Suprapubic skin (tissue), 4 donors: ENCODE data around the gene LAMA4. TPM values are rescaled to one million over a fixed set of nuclear protein-coding genes. Genes with fewer than 3 reads are reported as not detected.
A peak's percentile ranks its signal among the peaks of the same experiment; 100 is the strongest.
"Not testable (repeated sequence)": the region's sequence is repeated elsewhere in the genome, so short reads cannot be mapped to it uniquely, and the experiment has no call there.

Experiments used
- DNase-seq, 2 donors: peaks; one replicate each; pipeline ENCODE4 v3.0.0-alpha.2; 2019; ENCODE audit warnings: low spot score in 2 of 2
- H3K27ac ChIP-seq: fragments of 200-600 bp; sonication (generic); one replicate; pipeline ENCODE4 v1.5.1; 2019
- H3K27me3 ChIP-seq: fragments of 200-600 bp; sonication (generic); one replicate; pipeline ENCODE4 v1.5.1; 2019
- H3K36me3 ChIP-seq: fragments of 200-600 bp; sonication (generic); one replicate; pipeline ENCODE4 v1.5.1; 2019
- H3K4me1 ChIP-seq: fragments of 200-600 bp; sonication (generic); one replicate; pipeline ENCODE4 v1.5.1; 2019
- H3K4me3 ChIP-seq: fragments of 200-600 bp; sonication (generic); one replicate; pipeline ENCODE4 v1.5.1; 2019; ENCODE audit warnings: mild to moderate bottlenecking
- H3K9me3 ChIP-seq: fragments of 200-600 bp; sonication (generic); one replicate; pipeline ENCODE4 v1.5.1; 2019
- EP300 ChIP-seq: sonication (generic); formaldehyde crosslinking; IDR thresholded peaks from one replicate; pipeline ENCODE4 v1.6.1; 2017; ENCODE audit warnings: antibody characterized with exemption
- POLR2A ChIP-seq, 2 donors: fragments of 450-650 bp; IDR thresholded peaks; one replicate each; pipeline ENCODE4 v1.6.1; 2017; ENCODE audit warnings: antibody characterized with exemption in 2 of 2, mild to moderate bottlenecking in 2 of 2, moderate library complexity in 2 of 2
- POLR2AphosphoS5 ChIP-seq, 3 donors: sonication (generic); formaldehyde crosslinking; IDR thresholded peaks; one replicate each; pipeline ENCODE4 v1.6.1; 2017; ENCODE audit warnings: antibody characterized with exemption in 3 of 3
- WGBS: methylation state at CpG from one replicate; pipeline ENCODE4 v1.1.5; 2018; 5-methylcytosine and 5-hydroxymethylcytosine counted together
- total RNA-seq, 4 donors: library from RNA; depleted of rRNA; stranded (reverse); fragments of >200 nt; gene quantifications; one replicate each; pipeline ENCODE4 v1.1.0, GENCODE V29; 2016
- TF ChIP-seq, protein P1 (sequence below), 2 donors: fragments of 200-600 bp in 1 of 2; fragments of 450-650 bp in 1 of 2; sonication (generic) in 1 of 2; IDR thresholded peaks; one replicate each; pipeline ENCODE4 v1.5.1; 2016 to 2019; ENCODE audit warnings: antibody characterized with exemption in 2 of 2, mild to moderate bottlenecking in 1 of 2, moderate library complexity in 1 of 2

Gene LAMA4
- total RNA-seq, 4 donors from 2014 or later = 10.4 to 44.0 (median 23.6) TPM

DNA sequence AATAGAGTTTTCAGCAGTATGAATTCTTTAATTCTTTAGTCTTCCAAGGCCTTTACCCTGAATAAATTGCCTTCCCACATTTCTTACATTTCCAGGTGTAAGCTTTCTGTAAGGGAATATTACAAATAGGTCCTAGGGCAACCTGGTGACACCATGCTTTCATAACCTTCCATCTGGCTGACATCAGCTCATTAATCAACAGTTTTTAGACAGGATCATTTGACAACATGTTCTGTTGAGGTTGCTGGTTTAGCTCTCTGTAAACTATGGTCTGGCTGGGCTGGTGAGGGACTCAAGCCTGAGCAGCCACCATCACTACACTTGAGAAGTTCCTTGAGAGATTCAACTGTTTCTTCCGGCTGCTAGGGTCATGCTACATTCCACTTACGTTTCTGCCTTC is 147.8 kb downstream of the LAMA4 start:
- no peaks in the 10 kb centered on the region for H3K4me1 ChIP-seq
- H3K36me3 ChIP-seq = peaks cover 16% of the 10 kb centered on the region
- 74% methylated on average over 2 of the region's 2 CpGs for WGBS
- H3K27me3 ChIP-seq = no peaks in the 10 kb centered on the region
- no peak for DNase-seq
- no peak overlapping the region for H3K27ac ChIP-seq
- no peaks in the 10 kb centered on the region for H3K9me3 ChIP-seq
- no peak overlapping the region for H3K4me3 ChIP-seq
- TF ChIP-seq, protein P1, sequence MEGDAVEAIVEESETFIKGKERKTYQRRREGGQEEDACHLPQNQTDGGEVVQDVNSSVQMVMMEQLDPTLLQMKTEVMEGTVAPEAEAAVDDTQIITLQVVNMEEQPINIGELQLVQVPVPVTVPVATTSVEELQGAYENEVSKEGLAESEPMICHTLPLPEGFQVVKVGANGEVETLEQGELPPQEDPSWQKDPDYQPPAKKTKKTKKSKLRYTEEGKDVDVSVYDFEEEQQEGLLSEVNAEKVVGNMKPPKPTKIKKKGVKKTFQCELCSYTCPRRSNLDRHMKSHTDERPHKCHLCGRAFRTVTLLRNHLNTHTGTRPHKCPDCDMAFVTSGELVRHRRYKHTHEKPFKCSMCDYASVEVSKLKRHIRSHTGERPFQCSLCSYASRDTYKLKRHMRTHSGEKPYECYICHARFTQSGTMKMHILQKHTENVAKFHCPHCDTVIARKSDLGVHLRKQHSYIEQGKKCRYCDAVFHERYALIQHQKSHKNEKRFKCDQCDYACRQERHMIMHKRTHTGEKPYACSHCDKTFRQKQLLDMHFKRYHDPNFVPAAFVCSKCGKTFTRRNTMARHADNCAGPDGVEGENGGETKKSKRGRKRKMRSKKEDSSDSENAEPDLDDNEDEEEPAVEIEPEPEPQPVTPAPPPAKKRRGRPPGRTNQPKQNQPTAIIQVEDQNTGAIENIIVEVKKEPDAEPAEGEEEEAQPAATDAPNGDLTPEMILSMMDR (IDR thresholded peaks at IDR 0.05) = no peak
- no peak for TF ChIP-seq POLR2A (IDR thresholded peaks at IDR 0.05)
- no peak for TF ChIP-seq POLR2AphosphoS5 (IDR thresholded peaks at IDR 0.05)
- TF ChIP-seq EP300 = no peak

DNA sequence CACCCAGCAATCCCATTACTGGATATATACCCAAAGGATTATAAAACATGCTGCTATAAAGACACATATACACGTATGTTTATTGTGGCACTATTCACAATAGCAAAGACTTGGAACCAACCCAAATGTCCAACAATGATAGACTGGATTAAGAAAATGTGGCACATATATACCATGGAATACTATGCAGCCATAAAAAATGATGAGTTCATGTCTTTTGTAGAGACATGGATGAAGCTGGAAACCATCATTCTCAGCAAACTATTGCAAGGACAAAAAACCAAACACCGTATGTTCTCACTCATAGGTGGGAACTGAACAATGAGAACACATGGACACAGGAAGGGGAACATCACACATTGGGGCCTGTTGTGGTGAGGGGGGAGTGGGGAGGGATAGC is 148.3 kb downstream of the LAMA4 start:
- not testable (repeated sequence) for H3K27ac ChIP-seq, H3K27me3 ChIP-seq, DNase-seq, H3K9me3 ChIP-seq, H3K4me1 ChIP-seq, H3K4me3 ChIP-seq
- 94% methylated on average over 2 of the region's 2 CpGs for WGBS
- H3K36me3 ChIP-seq = peaks cover 16% of the 10 kb centered on the region

- DNase-seq = no peak
- H3K27me3 ChIP-seq = no peaks in the 10 kb centered on the region
- H3K27ac ChIP-seq = no peak overlapping the region
- no peak overlapping the region for H3K4me3 ChIP-seq
- WGBS = 86% methylated on average over 4 of the region's 4 CpGs
- no peaks in the 10 kb centered on the region for H3K4me1 ChIP-seq
- TF ChIP-seq POLR2A (IDR thresholded peaks at IDR 0.05) (no peak), POLR2AphosphoS5 (IDR thresholded peaks at IDR 0.05) (no peak), EP300 (no peak)
- TF ChIP-seq, protein P1 (IDR thresholded peaks at IDR 0.05) = no peak
- no peaks in the 10 kb centered on the region for H3K9me3 ChIP-seq
- no peaks in the 10 kb centered on the region for H3K36me3 ChIP-seq
These were observed 153.8 kb downstream of the LAMA4 start for GRCh38 chr6:112100561-112100960.

DNA sequence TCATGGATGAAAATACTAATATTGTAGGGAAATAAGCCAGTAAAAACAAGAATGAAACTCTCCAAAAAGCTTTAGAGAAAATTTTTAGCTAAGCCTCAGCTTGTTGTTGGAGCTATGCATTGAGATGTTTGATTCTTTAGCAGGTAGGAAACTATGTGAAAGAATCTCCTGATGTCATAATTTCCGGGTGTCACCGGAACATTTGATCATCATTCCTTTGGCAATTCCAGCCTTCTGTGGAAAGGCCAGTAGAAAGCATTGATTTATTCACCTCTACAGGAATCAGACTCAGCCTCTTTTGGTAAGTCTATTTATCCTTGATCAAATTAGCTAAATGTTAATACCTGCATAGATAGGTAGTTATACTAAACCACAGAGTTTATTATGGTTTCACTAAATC is 157.5 kb downstream of the LAMA4 start:
- Histone ChIP-seq H3K4me1 (no peaks in the 10 kb centered on the region), H3K27me3 (no peaks in the 10 kb centered on the region), H3K9me3 (no peaks in the 10 kb centered on the region), H3K4me3 (no peak overlapping the region), H3K27ac (no peak overlapping the region), H3K36me3 (no peaks in the 10 kb centered on the region)
- WGBS = 98% methylated on average over 2 of the region's 2 CpGs
- TF ChIP-seq, protein P1 (IDR thresholded peaks at IDR 0.05) = no peak
- no peak for TF ChIP-seq EP300
- TF ChIP-seq POLR2AphosphoS5 (IDR thresholded peaks at IDR 0.05) = no peak
- TF ChIP-seq POLR2A (IDR thresholded peaks at IDR 0.05) = no peak
- DNase-seq = no peak

- H3K36me3 ChIP-seq = peaks cover 4% of the 10 kb centered on the region
- DNase-seq = no peak
- H3K4me1 ChIP-seq = peaks cover 17% of the 10 kb centered on the region
- peak overlapping the region; percentile 90 for H3K27ac ChIP-seq
- H3K27me3 ChIP-seq = no peaks in the 10 kb centered on the region
- no peaks in the 10 kb centered on the region for H3K9me3 ChIP-seq
- peak overlapping the region; percentile 95 for H3K4me3 ChIP-seq
- TF ChIP-seq POLR2AphosphoS5 (IDR thresholded peaks at IDR 0.05) (no peak), EP300 (no peak), POLR2A (IDR thresholded peaks at IDR 0.05) (no peak)
- TF ChIP-seq, protein P1 (IDR thresholded peaks at IDR 0.05) = no peak
- 28% methylated on average over 7 of the region's 7 CpGs for WGBS
These were observed 166.5 kb downstream of the LAMA4 start for GRCh38 chr6:112087916-112088315.
